HG02973 (cell line): ENCODE data around the gene CERS5.

ENCODE experiments used
- ATAC-seq: cut with Tn5 transposase; IDR thresholded peaks from one replicate; pipeline ENCODE4 v1.9.1; 2021; ENCODE audit warnings: moderate library complexity; ENCODE audit not compliant: unreplicated experiment

The CERS5 gene

GRCh38 chr12:50082644-50083043 lies 84.5 kb downstream of the CERS5 start:
- no peak for ATAC-seq

- ATAC-seq: no peak
Measured at GRCh38 chr12:50081096-50081808, 85.9 kb downstream of the CERS5 start.

DNA sequence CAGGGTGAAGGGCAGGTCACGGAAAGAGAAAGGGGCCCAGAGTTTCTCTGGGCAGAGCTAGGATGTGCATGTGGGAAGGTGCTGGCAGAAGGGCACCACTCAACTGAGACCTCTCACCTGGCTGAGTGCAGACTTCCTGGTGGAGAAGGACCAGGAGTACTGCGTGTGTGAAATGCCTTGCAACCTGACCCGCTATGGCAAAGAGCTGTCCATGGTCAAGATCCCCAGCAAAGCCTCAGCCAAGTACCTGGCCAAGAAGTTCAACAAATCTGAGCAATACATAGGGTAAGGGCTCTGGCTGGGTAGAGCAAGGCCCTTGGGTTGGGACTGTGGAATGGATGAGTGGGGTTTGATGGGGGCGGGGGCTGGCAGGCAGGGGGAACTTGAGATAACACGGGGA lies 87.4 kb downstream of the CERS5 start:
- no peak for ATAC-seq
